H54 (cell line): ENCODE data around the gene TNNI3K.

Experiments used
- DNase-seq: peaks from one replicate; pipeline ENCODE4 v3.0.0; 2011; ENCODE audit warnings: low spot score, mixed read lengths; ENCODE audit not compliant: insufficient read length
- FAIRE-seq: peaks from 3 replicates; lab custom pipeline; 2011; peaks lifted over from hg19 to GRCh38; lab: Jason Lieb, UNC
- POLR2A ChIP-seq: IDR thresholded peaks from 2 replicates; pipeline ENCODE4 v1.6.1; 2011; ENCODE audit warnings: low read depth, mild to moderate bottlenecking, low read length

TNNI3K gene

DNA sequence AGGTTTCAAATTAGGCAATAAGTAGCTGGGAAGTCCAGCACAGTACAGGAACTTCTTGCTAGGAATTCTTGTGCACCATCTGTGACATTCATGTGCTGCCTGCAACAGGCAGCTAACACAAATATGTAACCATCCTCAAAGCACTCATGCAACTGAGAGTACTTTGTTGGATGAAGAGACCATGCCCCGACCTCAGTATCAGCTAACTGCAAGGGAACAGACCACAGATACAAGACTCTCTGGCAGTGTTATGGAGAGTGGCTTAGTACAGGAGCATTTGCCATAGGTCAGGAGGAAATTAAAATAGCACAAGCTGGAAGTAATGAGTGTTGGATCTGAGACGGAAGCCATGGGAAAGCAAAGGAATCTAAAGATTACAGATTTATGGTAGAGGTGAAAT lies 153.7 kb downstream of the TNNI3K start:
- no peak for TF ChIP-seq POLR2A
- no peak for FAIRE-seq
- DNase-seq = no peak

DNA sequence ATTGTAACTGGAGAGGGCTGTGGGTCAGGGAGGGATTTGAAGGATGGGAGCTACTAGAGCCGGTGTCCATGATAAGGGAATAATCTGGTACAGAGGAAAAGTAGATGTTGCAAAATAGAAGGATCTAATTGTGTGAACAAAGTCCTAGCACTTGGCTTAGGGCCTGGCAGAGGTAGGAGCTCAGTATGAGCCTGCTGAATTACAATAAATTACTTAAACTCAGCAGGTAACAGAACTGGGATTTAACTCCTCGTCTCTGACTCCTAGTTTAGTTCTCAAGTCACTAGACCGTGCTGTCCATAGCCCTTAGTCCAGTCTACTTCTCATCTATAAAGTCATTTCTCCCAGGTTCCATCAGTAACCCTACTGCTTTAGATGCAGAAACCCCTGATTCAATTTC lies 157.0 kb downstream of the TNNI3K start:
- DNase-seq (no peak), FAIRE-seq (no peak)
- no peak for TF ChIP-seq POLR2A

DNA sequence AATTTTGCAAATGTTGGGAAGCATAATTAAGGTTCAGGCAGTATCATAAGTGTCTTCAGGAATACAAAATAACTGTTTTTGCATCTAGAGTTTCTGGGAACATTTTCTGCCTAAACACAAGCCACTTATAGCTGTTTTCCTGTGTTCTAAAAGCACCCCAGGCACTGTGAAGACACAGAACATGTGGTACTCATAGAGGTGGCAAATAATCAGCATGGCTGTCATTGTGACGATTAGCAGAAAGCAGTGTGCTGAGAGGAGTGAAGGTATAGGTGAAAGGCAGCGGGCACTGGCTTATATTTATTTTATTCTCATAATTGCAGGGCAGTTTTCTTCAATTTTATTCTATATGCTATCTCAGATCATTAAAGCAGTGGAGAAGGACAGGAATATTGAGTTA lies 157.7 kb downstream of the TNNI3K start:
- no peak for FAIRE-seq
- TF ChIP-seq POLR2A = no peak

DNA sequence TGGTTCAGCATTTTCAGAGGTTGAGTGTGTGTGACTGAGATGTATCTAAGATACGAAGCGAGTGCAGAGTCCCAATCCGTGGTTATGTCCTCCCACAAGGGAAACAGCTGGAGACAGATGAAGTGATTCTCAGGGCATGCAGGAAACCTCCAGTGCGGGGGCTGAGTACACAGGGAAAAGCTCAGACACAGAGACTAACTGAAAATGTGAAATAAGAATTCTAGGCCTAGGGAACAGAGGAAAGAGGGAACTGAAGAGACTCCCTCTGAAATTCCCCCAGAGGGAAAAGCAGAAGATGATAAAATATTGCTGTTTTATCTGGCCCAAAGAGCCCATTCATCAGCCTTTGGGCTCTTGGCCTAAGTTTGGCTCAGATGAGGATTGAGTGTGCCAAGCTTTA lies 160.4 kb downstream of the TNNI3K start:
- DNase-seq = no peak

More for the DNA sequence above, 157.7 kb downstream of the TNNI3K start:
- DNase-seq = no peak

DNA sequence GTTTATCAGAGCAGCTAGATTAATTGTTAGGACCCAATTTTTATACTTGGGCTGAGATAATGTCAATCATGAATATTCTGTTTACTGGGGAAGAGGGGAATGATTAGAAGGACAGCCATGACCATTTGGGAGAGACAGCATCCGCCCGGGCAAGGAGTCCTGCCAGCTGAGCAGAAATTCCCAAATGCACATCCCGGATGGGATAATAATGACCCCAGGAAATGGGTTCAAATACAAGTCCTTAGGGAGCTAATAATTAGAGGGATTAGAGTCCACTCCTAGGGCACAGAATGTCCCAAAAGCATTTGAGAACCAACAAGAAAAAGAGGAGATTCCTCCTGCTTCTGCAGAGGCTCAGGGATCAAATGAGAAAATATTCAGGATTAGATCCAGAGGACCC lies 161.3 kb downstream of the TNNI3K start:
- FAIRE-seq = no peak
- no peak for DNase-seq
- TF ChIP-seq POLR2A = no peak

More for the DNA sequence above, 160.4 kb downstream of the TNNI3K start:
- no peak for FAIRE-seq
- TF ChIP-seq POLR2A = no peak

DNA sequence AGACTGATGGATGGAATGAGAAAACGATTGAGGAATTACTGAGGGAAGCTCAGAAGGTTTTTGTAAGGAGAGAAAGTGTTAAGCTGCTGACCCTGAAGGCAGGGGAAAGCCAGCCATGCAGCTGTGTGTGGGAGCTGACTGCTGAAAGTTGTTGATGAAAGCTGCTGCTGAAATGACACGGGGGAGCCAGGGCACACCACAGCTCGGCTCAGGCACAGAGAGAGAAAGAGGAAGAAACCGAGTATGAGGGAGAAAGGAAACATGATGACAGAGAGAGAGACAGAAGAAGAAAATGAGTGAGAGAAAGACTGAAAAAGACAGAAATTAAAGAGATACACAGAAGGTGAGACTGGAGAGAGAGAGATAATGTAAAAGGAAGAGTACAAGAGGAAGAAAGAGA lies 161.7 kb downstream of the TNNI3K start:
- FAIRE-seq (no peak), DNase-seq (no peak)
- TF ChIP-seq POLR2A = no peak

DNA sequence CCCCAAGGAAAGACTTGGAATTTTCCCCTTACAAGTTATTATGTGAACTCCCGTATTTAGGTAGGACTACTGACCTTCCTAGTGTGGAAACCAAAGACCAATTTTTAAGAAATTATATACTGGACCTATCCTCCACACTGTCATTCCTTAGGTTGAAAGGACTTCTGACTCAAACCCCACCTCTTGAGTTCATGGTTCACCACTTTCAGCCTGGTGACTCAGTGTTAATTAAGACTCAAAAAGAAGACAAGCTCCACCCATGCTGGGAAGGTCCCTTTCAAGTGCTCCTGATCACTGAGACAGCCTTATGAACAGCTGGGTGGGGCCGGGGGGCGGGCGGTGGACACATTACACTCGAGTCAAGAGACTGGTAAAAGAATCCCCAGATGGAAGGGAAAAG lies 164.1 kb downstream of the TNNI3K start:
- no peak for TF ChIP-seq POLR2A
- FAIRE-seq (no peak), DNase-seq (no peak)

DNA sequence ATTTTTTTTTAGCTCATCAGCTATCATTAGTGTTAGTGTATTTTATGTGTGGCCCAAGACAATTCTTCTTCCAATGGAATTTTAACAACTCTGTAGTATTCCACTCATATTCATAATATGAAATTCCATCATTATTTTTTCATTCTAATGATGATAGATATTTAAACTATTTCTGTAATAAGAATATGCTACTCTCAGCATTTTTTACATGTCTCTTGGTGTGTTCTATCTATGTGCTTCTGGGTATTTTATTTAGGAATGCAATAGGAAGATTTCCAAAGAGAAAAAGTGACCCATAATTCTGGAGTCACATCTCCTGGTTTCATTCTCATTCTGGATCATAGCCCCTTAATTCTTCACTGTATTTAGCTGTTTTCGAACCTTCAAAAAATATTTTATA lies 167.7 kb downstream of the TNNI3K start:
- DNase-seq (no peak), FAIRE-seq (no peak)
- TF ChIP-seq POLR2A = no peak

DNA sequence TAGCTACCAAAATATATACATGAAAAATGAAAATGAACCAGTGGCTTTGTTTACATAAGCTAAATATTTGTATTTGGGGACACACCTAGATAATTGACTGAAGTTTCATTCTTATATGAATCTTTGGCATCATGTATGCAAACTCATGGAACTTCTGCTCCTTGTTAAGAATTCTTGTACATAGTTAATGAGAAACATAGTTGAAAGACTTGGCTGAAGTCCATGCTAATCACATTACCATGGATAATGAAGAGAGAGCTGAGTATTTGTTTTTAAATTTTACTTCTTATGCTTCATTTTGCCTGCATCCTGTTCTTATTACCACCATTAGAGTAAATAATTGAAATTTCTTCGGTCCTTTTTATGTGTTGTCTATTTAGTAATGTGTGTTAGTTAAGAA lies 168.4 kb downstream of the TNNI3K start:
- FAIRE-seq = no peak
- no peak for DNase-seq

DNA sequence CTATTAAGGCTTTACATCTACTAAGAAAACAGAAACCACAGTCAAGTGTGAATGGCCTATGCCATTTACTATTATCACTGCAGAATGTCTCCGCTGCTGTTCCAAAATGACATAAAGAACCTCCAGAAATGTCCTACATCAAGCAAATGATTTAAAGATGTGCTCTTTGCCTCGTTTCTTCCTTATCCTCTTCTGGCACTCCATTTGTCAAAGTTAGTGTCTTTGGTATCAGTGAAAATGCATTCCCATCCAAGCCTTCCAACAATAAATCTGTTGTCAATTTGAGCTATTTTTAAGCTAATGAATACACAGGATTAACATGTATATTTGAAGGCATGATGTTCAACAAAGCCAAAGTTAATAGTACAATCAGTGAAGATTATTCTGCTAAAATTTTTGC lies 171.6 kb downstream of the TNNI3K start:
- FAIRE-seq (no peak), DNase-seq (no peak)

More for the DNA sequence above, 168.4 kb downstream of the TNNI3K start:
- no peak for TF ChIP-seq POLR2A

DNA sequence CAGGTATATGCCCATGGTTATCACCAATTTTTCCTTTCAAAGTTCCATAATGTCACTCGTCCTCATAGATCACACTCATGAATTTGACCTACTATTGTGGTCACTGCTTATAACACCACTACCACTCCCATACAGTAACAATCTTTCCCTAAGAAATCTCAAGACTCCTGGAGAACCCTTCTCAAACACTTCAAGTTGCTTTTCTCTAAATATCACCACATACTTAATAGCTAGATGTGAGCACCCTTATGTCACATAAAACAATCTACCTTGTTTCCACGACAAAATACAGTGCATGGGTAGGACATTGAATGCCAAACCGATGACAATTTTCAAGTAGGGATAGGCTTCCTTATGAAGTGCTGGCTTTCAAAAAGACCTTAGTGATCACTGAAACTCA lies 172.7 kb downstream of the TNNI3K start:
- no peak for TF ChIP-seq POLR2A
- FAIRE-seq (no peak), DNase-seq (no peak)

More for the DNA sequence above, 171.6 kb downstream of the TNNI3K start:
- no peak for TF ChIP-seq POLR2A

DNA sequence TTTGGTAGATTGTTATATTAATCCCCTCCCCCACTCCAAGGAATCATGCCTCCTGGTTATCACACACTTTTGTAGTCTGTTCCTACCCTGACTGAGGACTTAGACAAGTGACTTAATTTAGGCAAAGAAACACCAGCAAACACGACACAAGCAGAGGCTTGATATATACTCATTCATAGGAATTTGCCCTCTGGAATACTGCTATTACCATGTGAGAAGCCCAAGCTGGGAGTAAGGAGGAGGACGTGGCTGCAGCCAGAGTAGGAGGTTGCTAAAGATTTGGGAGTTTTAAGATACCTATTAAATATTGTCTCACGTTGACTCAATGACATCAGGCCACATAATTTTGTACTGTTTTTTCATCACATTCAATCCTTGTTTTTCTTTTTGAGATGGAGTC lies 177.1 kb downstream of the TNNI3K start:
- no peak for TF ChIP-seq POLR2A
- FAIRE-seq (no peak), DNase-seq (no peak)

DNA sequence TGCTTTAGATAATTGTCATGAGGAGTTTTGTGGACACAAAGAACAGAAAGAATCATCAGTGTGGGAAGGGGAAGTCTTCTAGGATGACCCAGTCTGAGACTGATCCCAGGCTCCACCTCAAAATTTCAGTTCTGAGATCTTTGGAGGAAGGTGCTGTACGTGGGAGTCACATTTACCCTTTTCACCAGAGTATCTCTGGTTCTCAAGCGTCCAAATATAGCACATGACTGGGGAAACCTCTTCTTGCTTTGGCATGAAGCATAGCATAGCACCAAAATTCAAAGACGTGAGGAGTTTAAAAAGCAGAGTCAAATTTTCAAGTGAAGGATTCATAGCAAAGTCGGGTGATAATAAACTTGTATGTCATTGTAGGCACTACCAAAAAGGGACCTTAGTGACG lies 180.7 kb downstream of the TNNI3K start:
- FAIRE-seq (no peak), DNase-seq (no peak)
- no peak for TF ChIP-seq POLR2A

DNA sequence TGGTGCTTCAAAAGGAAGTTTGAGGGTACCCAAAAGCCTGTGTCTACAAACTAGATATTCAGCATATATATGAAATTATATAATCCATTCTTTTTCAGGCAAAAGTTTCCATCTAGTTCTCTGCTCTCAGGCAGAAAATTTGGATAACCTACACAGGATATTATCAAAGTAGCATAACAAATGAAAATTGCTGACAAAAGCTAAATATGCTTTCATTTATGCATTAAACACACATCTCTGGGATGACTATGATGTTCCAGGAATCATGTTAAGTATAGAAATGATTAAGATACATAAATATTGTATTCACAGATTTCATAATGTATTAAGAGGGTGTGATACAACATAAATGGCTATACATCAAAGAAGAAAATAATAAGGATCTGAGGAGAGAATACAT lies 184.4 kb downstream of the TNNI3K start:
- DNase-seq (no peak), FAIRE-seq (no peak)

DNA sequence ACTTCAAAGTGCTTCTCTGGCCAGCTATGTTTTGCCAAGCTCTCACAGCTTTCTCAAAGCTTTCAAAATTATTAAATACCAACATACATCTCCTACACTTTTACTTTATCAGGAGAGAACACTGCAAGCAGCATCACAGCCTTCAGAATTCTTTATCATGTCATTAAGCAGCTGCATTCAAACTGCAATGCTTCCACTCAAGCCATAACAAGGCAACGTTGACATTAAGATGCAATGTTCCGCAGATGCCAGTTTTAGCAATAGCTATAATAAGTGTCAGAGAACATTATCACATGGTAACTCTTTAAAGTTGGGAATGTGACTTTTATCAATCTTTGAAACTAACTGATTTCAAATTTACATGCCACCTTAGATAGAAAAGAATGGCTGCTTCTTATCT lies 185.3 kb downstream of the TNNI3K start:
- DNase-seq (no peak), FAIRE-seq (no peak)
- TF ChIP-seq POLR2A = no peak

More for the DNA sequence above, 184.4 kb downstream of the TNNI3K start:
- no peak for TF ChIP-seq POLR2A

DNA sequence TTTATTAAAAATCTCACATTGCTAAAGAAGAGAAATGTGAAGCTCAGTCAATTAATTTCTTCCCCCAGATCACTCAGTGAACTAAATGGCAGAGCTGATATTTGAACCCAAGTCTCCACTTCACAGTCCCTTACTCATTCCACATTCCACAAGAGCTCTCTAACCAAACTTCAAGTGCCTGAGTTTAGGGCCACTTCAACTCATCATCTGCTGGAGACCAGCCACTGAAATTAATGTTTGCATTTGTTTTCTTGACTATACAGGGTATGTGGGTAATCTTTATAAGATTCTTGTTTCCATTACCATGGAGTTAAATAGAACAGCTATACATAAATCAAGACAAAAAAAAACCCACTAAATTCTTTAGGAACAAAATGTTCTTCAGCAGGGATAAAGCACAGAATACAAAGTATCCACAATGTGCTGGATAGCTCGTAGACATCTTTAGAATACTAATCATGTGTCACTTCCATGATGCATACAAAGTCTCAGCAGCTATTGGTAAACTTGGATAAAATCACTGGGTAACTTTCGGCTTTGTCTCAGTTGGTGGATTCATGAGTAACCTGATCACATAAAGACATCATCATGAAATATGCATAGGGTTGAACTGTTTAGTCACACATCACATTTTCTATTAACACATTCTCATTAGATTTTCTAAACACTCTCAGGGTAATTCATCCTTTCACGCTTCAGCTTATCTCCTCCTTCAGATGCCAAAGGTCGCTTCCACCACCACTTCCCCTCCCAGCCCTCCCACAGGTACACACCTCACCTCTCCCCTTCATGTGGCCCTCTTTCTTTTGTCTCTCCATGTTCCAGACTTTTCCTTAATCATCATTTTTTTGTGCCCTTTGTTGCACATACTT lies 187.5 kb downstream of the TNNI3K start:
- FAIRE-seq (no peak), DNase-seq (no peak)
- no peak for TF ChIP-seq POLR2A
